Activated naive CD8-positive, alpha-beta T cell treated with anti-CD3 and anti-CD28 coated beads, Interleukin-2, amount 10 ng/mL, durations not matched to agents 7 days and 5 days (primary cell): Measurements from ENCODE around the gene GNAQ. TPM values are rescaled to one million over a fixed set of nuclear protein-coding genes. Genes with fewer than 3 reads are reported as not detected.

Source experiments
- ATAC-seq: fragments of 150-1000 bp; cut with Tn5 transposase; one replicate; pipeline ENCODE4 v1.10.0; 2021; ENCODE audit warnings: low read depth, moderate library complexity
- POLR2A ChIA-PET: fragments of 350-600 bp; sonication (Branson Sonifier 250); formaldehyde crosslinking; loops from one replicate; lab custom pipeline; 2021; ENCODE audit warnings: antibody characterized with exemption; lab: Charles Lee
- DNase-seq: peaks from one replicate; pipeline ENCODE4 v3.0.0; 2021
- H3K27ac Mint-ChIP-seq: one replicate; pipeline ENCODE4 v1.8.0; 2022; ENCODE audit warnings: mild to moderate bottlenecking, mixed read lengths
- H3K27me3 Mint-ChIP-seq: one replicate; pipeline ENCODE4 v1.8.0; 2022; ENCODE audit warnings: mild to moderate bottlenecking, moderate library complexity, mixed read lengths
- H3K36me3 Mint-ChIP-seq: one replicate; pipeline ENCODE4 v1.8.0; 2021; ENCODE audit warnings: mild to moderate bottlenecking, mixed read lengths
- H3K4me1 Mint-ChIP-seq: one replicate; pipeline ENCODE4 v1.8.0; 2021; ENCODE audit warnings: mixed read lengths
- H3K4me3 Mint-ChIP-seq: one replicate; pipeline ENCODE4 v1.8.0; 2022; ENCODE audit warnings: mild to moderate bottlenecking, moderate library complexity, mixed read lengths
- H3K9me3 Mint-ChIP-seq: one replicate; pipeline ENCODE4 v1.8.0; 2021; ENCODE audit warnings: mixed read lengths
- total RNA-seq, 2 experiments: library from RNA; stranded (reverse); gene quantifications; one replicate each; pipeline ENCODE4 v1.2.3, GENCODE V29; 2021

The GNAQ gene
- total RNA-seq, 2 experiments from 2014 or later, result 25.5 to 30.4 TPM

DNA sequence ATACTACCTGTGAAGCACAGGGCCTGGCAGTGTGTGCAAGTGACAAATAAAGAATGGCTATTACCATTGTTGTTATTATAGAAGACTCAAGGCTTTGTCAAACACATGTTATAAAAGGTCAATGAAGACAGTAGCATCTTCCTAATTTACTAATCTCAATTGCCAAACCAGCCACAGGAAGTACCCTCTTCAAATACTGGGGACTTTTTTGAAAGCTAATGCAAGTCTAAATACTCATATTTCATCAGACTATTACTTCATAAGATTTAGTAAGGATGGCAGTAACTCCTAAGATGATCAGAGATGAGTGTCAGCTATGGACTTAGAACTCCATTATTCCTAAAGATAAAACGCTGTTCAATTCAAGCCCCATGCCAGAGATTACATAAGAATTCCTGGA, 43.0 kb downstream of the GNAQ start:
- Mint-ChIP-seq H3K9me3 (no peaks in the 10 kb centered on the region), H3K4me3 (no peak overlapping the region), H3K4me1 (peaks cover 19% of the 10 kb centered on the region), H3K36me3 (peaks cover 11% of the 10 kb centered on the region), H3K27ac (no peak overlapping the region), H3K27me3 (no peaks in the 10 kb centered on the region)
- POLR2A ChIA-PET, result no interaction called here
- no peak for DNase-seq
- ATAC-seq, result no peak

DNA sequence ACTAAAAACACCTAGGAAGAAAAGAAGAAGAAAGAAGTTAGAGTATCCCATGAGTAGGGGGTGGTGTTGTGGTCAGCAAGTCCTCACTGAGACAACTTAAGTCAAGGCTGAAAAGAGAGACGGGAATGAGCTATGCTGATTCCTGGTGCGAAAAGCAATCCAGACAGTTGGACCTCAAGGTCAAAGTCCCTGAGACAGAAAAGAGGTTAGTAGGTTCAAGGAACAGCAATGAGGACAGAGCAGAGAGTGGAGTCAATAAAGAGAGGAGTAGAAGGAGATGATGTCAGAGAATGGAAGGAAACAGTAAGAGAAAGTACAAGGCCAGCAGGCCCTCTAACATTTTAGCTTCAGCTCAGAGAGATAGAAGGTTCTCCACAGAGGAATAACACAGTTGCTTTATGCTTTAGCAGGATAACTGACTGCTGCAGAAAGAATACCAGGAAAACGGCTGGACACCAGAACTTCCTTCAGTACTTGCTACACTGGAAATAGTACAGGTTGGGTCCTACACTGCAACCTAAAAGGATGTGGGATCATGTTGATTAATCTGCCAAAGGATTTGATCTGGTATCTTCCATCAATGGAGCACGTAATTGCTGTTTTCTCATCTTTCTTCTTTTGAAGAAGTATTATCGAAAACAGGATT, 43.6 kb downstream of the GNAQ start:
- H3K9me3 Mint-ChIP-seq, result no peaks in the 10 kb centered on the region
- H3K4me3 Mint-ChIP-seq, result no peak overlapping the region
- POLR2A ChIA-PET, result no interaction called here
- no peaks in the 10 kb centered on the region for H3K27me3 Mint-ChIP-seq
- ATAC-seq (no peak), DNase-seq (no peak)
- no peak overlapping the region for H3K27ac Mint-ChIP-seq
- peaks cover 24% of the 10 kb centered on the region for H3K4me1 Mint-ChIP-seq
- H3K36me3 Mint-ChIP-seq, result peaks cover 11% of the 10 kb centered on the region

DNA sequence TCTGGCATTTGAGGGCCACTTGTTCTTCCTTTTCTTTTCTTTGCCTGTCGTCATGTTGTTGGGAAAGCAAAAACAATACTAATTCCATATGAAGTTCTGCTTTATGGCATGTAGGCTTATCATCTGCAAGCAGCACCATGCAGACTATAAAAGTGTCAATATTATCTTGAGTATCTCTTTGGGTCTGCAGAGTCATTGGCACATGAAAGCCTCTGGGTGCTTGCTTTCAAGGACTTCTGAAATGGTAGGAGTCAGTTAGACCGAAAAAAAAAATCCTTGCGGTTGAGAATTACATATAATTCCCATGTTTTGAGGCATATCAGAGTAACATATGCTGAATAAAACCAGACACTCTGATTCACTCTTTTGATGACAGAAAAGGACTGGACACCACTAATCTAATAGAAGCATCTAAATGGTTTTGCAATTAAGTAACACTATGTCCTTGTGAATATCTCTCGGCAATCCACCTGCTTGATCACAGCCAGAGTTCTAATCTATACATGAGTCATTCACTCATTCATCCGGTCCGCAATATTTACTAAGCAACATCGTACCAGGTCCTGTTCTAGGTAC, 44.4 kb downstream of the GNAQ start:
- POLR2A ChIA-PET, result no interaction called here
- H3K36me3 Mint-ChIP-seq, result peaks cover 11% of the 10 kb centered on the region
- no peak overlapping the region for H3K27ac Mint-ChIP-seq
- H3K4me3 Mint-ChIP-seq, result no peak overlapping the region
- no peaks in the 10 kb centered on the region for H3K27me3 Mint-ChIP-seq
- no peak for DNase-seq
- H3K4me1 Mint-ChIP-seq, result peaks cover 30% of the 10 kb centered on the region
- no peaks in the 10 kb centered on the region for H3K9me3 Mint-ChIP-seq
- ATAC-seq, result no peak

DNA sequence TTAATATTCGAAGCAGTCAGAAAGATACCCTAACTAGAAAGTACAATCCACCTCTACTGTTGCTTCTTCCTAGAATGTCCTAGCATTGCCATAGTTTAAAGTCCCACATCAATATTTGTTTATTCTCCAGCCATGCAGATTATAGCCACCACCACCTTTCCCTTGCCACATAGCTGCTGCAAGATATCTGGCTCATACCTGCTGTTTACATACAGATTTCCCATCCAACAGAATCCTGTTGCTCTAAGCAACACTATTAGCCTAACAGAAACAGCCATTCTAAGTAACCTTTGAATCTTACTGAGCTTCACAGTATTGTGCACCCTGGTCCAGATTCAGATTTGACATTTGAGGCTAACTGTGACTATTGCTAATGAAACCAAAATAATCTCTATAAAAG, 45.6 kb downstream of the GNAQ start:
- Mint-ChIP-seq H3K4me3 (no peak overlapping the region), H3K36me3 (peaks cover 7% of the 10 kb centered on the region), H3K27ac (no peak overlapping the region), H3K27me3 (no peaks in the 10 kb centered on the region), H3K4me1 (peaks cover 35% of the 10 kb centered on the region), H3K9me3 (no peaks in the 10 kb centered on the region)
- ATAC-seq (no peak), DNase-seq (no peak)
- POLR2A ChIA-PET, result no interaction called here

DNA sequence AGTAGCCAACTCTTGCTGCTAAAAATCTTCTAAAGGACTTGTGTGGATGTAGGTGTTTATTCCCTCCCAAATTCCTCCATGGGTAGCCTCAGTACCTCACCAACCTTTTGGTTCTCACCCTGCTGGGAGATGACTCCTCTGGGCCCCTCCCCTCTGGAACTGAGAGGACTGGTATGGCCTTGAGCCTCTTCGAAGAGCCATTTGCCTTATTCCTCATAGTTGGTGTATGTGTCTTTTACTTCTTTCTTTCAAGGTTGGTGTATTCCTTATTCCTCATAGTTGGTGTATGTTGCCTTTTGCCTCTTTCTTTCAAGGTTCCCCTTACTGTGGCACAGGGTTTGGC, 48.3 kb downstream of the GNAQ start:
- Mint-ChIP-seq H3K27ac (no peak overlapping the region), H3K4me3 (no peak overlapping the region), H3K36me3 (peaks cover 7% of the 10 kb centered on the region), H3K27me3 (no peaks in the 10 kb centered on the region), H3K4me1 (peaks cover 53% of the 10 kb centered on the region), H3K9me3 (no peaks in the 10 kb centered on the region)
- ATAC-seq (no peak), DNase-seq (no peak)
- POLR2A ChIA-PET, result no interaction called here

DNA sequence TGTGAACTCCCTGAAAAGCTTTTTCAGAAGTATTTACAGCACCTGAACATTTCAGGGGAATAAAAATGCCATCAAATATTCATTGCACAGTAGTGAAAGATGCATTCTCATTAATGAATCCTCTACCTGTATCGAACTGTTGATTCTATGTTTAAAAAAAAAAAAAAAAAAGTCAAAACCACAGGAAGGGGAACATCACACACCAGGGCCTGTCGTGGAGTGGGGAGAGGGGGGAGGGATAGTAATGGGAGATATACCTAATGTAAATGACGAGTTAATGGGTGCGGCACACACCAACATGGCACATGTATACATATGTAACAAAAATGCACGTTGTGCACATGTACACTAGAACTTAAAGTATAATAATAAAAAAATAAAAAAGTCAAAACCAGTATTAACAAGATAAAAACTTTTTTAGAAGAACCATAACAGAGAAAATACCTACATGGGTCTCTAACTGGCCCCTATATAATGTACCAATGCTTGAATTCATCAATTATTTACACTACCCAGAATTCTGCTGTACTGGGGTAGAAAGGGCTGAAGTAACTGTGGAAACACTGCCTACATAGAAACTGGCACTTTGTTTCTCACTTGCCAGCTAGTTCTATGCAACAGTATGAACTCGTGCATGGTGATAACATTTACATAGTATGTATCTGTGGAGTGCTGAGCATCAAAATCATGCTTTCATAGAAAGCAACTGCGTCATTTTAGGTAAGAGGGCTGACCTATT, 48.9 kb downstream of the GNAQ start:
- H3K9me3 Mint-ChIP-seq, result no peaks in the 10 kb centered on the region
- no peaks in the 10 kb centered on the region for H3K27me3 Mint-ChIP-seq
- H3K4me3 Mint-ChIP-seq, result peak overlapping the region; percentile 22
- ATAC-seq (no peak), DNase-seq (no peak)
- H3K27ac Mint-ChIP-seq, result no peak overlapping the region
- peaks cover 59% of the 10 kb centered on the region for H3K4me1 Mint-ChIP-seq
- H3K36me3 Mint-ChIP-seq, result peaks cover 6% of the 10 kb centered on the region
- POLR2A ChIA-PET, result no interaction called here

DNA sequence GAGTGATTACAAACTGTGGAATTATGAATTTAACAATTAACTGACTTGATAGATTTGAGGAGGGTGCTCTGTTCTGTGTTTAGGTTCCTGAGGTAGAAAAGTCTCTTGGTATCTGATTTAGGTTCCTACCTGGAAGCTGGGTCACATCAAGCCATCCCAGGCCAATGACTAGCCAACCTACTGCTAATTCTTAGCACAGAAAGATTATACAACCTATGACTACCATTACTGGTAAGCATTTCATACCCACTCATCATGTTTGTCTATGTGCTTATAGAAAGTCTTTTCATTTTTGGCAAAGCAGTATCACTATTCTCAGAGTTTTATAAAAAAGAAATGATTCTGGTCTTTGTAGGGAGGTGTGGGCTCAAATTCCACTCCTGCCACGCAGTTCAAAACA, 49.7 kb downstream of the GNAQ start:
- H3K36me3 Mint-ChIP-seq, result peaks cover 6% of the 10 kb centered on the region
- no peak for DNase-seq
- peaks cover 67% of the 10 kb centered on the region for H3K4me1 Mint-ChIP-seq
- no peaks in the 10 kb centered on the region for H3K27me3 Mint-ChIP-seq
- POLR2A ChIA-PET, result interaction anchor here (1.0 to 1.9 kb wide), 2 partner anchors 48 to 51 kb away, joined by 3 to 12 read pairs; no protein-coding TSS in a partner anchor
- H3K9me3 Mint-ChIP-seq, result no peaks in the 10 kb centered on the region
- ATAC-seq, result no peak
- peak overlapping the region; percentile 17 for H3K27ac Mint-ChIP-seq
- peak overlapping the region; percentile 22 for H3K4me3 Mint-ChIP-seq

DNA sequence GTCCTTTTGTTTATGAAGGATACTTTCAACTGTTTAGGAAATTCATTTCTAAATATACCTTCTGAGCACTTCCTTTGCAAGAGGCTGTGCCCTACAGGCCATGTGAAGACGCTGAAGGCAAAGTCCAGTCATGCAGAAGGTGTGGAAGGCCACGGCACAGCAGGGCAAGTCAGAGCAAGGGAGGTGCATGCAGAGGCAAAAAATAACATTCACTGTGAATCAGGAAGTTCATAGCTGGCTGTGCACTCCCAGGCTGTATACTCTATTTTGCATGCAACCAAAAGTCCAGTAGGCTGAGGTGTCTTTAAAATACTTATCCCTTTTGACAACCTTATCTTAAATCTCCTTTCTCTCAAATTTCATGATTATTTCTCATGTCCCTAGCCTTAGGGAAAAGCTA, 50.3 kb downstream of the GNAQ start:
- ATAC-seq (peak; percentile 20), DNase-seq (no peak)
- H3K4me3 Mint-ChIP-seq, result peak overlapping the region; percentile 54
- H3K9me3 Mint-ChIP-seq, result no peaks in the 10 kb centered on the region
- peak overlapping the region; percentile 64 for H3K27ac Mint-ChIP-seq
- H3K36me3 Mint-ChIP-seq, result peaks cover 5% of the 10 kb centered on the region
- no peaks in the 10 kb centered on the region for H3K27me3 Mint-ChIP-seq
- POLR2A ChIA-PET, result interaction anchor here (1.0 to 1.9 kb wide), 3 partner anchors 49 to 255 kb away, joined by 3 to 12 read pairs (median 4); no protein-coding TSS in a partner anchor
- H3K4me1 Mint-ChIP-seq, result peaks cover 67% of the 10 kb centered on the region

DNA sequence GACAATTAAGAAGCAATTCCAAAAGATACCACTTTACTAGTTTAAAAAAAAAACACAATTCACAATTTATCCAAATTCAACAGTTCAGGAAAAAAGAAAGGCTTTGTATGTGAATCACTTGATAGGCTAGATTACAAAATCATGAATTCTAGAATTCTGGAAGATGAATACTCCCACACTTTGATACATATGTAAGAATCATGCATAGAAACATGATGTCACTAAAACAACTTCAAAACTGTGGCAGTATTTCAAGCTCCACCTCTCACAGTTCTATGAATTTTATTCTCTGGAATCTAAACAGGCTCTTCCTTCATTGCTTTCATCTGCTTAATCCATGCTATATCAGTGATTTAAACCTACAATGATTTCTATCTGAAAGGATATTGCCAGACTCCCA, 51.0 kb downstream of the GNAQ start:
- ATAC-seq (no peak), DNase-seq (no peak)
- POLR2A ChIA-PET, result interaction anchor here (1.3 to 1.9 kb wide), 2 partner anchors 49 to 256 kb away, joined by 4 to 12 read pairs; no protein-coding TSS in a partner anchor
- Mint-ChIP-seq H3K9me3 (no peaks in the 10 kb centered on the region), H3K36me3 (peaks cover 4% of the 10 kb centered on the region), H3K4me1 (peaks cover 63% of the 10 kb centered on the region), H3K27ac (no peak overlapping the region), H3K27me3 (no peaks in the 10 kb centered on the region), H3K4me3 (no peak overlapping the region)

DNA sequence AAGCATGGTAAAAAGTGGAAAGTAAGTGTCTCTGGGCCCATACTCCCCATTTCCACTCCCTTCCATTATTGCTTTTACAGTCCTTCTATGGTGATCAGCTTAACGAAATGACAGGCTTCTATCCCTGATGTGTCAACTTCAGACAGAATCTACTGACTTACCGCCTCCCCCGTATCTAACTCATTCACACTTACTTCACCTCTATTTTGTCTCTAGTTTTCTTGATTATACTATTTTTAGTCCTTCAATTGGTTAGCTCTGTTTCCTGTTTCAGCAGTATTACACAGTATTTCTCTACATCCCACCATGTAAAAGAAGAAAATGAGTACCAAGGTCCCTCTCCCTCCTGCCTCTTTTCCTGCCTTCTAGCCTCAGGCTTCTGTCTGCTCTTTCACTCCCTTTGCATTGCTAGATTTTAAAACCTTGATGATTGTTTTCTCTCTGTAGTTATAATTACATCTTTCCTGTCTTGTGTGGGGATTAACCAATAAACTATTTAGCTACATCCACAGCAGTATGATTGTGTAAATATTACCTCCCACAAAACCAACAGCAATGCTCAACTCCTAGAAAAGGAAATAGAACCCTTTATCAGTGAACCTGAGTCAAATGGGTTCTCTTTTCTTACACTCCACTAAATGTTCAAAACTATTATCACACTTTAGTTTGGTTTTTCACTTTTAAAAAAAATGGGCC, 53.4 kb downstream of the GNAQ start:
- Mint-ChIP-seq H3K4me3 (peak overlapping the region; percentile 70), H3K36me3 (peaks cover 4% of the 10 kb centered on the region), H3K4me1 (peaks cover 57% of the 10 kb centered on the region), H3K27ac (peak overlapping the region; percentile 82), H3K9me3 (no peaks in the 10 kb centered on the region), H3K27me3 (no peaks in the 10 kb centered on the region)
- ATAC-seq (peak; percentile 66), DNase-seq (no peak)
- POLR2A ChIA-PET, result interaction anchor here (2.1 to 2.8 kb wide), 2 partner anchors 53 to 318 kb away, joined by 4 to 28 read pairs; partner anchors contain the start of genes GNAQ and PSAT1

DNA sequence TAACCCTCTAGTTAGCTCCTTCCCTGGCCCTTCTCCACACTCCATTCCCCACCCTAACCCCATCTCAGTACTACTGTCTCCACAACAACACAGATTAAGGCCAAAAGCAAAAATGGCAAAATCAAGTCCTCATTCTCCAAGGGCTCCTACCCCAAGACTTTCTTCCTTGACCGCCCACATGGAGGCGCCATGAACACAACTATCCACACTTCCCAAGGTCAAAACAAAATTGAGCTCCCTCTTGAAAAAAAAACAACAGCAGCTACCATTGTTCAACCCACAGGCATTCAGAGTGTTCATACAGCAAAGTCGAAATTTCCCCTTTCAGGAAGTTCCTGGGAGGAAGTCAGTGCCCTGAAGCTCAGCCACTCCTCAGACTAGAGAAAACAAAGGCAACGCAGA, 54.4 kb downstream of the GNAQ start:
- POLR2A ChIA-PET, result interaction anchor here (1.0 to 2.8 kb wide), 3 partner anchors 54 to 319 kb away, joined by 3 to 28 read pairs (median 4); partner anchors contain the start of genes GNAQ and PSAT1
- no peaks in the 10 kb centered on the region for H3K27me3 Mint-ChIP-seq
- DNase-seq (peak; percentile 66), ATAC-seq (peak; percentile 56)
- peaks cover 4% of the 10 kb centered on the region for H3K36me3 Mint-ChIP-seq
- peaks cover 49% of the 10 kb centered on the region for H3K4me1 Mint-ChIP-seq
- H3K9me3 Mint-ChIP-seq, result no peaks in the 10 kb centered on the region
- H3K4me3 Mint-ChIP-seq, result peak overlapping the region; percentile 10
- peak overlapping the region; percentile 50 for H3K27ac Mint-ChIP-seq

DNA sequence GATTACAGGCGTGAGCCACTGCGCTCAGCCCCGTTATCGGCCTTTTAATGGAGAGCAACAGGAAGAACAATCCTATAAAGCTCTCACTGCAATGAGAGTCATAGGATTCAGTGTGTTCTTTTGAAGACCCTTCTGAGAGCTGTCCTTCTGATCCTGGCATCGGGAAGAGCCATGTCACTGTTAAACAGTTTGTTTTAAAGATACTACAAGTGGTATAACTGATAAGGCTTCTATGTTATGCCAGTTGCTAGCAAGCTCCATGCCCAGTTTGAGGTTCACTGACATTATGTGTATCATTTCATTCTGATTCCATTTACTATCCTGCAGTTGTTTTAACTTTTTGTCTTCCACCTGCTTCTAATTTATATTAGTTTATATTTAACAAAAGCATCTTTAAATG, 55.8 kb downstream of the GNAQ start:
- no peak for ATAC-seq
- POLR2A ChIA-PET, result interaction anchor here (2.8 kb wide), 1 partner anchor 55 kb away, joined by 28 read pairs; the partner anchor contains the start of gene GNAQ
- Mint-ChIP-seq H3K4me3 (no peak overlapping the region), H3K9me3 (peaks cover 1% of the 10 kb centered on the region), H3K27ac (no peak overlapping the region), H3K36me3 (peaks cover 13% of the 10 kb centered on the region), H3K4me1 (peaks cover 37% of the 10 kb centered on the region), H3K27me3 (no peaks in the 10 kb centered on the region)
- DNase-seq, result no peak

DNA sequence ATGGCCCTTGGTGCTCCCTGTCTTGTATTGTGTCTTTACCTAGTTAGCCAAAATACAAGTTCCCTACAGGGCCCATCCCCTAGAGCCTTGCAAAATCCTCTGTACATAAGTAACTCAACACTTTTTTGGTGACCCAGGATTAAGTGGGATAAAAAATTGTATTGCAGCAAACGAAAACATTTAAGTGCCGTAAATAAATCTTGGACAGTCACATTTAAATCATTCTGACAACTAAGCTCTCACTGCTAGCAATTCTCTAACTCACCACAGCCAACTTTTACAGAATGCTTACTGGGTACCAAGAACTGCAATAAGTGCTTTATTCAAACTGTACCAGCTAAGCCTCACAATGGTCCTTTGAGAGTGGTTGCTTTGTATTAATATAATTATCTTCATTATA, 56.6 kb downstream of the GNAQ start:
- Mint-ChIP-seq H3K27me3 (no peaks in the 10 kb centered on the region), H3K27ac (no peak overlapping the region), H3K9me3 (peaks cover 1% of the 10 kb centered on the region), H3K4me3 (no peak overlapping the region), H3K36me3 (peaks cover 21% of the 10 kb centered on the region), H3K4me1 (peaks cover 36% of the 10 kb centered on the region)
- DNase-seq (no peak), ATAC-seq (no peak)
- POLR2A ChIA-PET, result interaction anchor here (0.5 kb wide), 1 partner anchor 55 kb away, joined by 3 read pairs; no protein-coding TSS in a partner anchor
